Stimulated activated CD4-positive, alpha-beta T cell treated with anti-CD3 and anti-CD28 coated beads, TNF-alpha, amount 100 ng/mL, for 48 hours (primary cell): ENCODE measurements around the gene CNIH3.
"Not testable (repeated sequence)": the region's sequence is repeated elsewhere in the genome, so short reads cannot be mapped to it uniquely, and the experiment has no call there.

Source experiments
- DNase-seq, 3 donors: peaks; one replicate each; pipeline ENCODE4 v3.0.0-alpha.2; 2020; ENCODE audit warnings: low read depth in 3 of 3

The CNIH3 gene

DNA sequence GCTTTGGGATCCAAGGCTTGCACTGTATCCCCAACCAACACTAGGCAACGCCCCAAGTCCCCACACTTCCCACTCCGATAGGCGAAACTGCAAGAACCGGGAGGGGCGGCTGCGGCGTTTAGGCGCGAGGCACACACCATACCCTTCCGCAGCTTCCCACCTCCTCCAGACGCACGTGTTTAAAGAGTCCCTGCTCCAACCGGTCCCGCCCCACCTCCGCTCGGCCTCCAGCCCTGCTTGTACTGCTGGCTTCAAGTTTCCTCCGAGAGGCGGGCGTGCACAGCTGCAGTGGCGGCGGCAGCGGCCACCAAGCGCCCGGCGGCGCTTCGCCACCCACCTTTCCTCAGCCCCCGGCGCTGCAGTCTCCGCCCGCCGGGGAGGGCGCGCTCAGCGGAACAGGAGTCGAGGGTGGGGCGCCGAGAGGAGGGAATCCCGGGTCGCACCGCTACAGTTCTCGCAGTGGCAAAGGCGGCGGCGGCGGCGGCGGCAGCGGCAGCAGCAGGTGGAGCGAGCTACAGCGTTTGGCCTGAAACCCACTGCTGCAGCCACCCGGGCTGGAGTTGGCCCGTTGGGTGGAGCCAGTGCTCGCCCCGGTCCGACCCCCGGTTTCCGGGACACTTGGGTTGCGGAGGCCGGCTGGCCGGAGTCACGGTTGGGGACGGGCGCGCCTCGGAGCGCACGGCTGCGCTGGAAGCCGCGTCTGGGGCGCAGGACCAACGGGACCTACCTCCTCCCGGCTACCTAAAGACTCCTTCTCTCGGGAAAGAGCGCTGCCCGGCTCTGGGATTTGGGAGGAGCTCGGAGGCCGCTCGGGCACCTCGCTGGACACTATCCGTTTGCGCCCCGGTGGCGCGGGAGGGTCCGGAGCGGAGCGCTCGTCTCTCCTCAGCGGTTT is at the start of gene CNIH3:
TSS of gene CNIH3 (plus strand) at position 457 of the 895 bp plus-strand sequence. CDS start 858 bp downstream, outside the sequence.
- peak in 1 of 3 donors; percentile 17 for DNase-seq

GRCh38 chr1:224566492-224566891 is 49.6 kb upstream of the CNIH3 start:
- not testable (repeated sequence) for DNase-seq

DNA sequence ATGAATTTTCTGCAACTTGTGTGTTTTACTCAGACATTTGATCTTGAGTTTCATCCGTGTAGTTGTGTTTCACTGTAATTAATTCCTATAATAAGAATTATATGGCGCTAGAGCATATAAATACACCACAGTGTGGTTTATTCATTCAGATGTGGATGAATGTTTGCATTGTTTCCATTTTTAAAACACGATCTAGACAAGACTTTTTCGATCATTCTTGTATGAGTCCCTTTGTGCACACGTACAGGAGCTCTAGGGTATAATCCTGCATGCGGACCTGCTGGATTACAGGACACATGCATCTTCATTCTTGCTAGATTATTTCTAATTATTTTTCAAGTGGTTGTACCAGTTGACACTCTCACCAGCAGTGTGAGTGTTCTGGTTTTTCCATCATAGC is 46.8 kb upstream of the CNIH3 start:
- no peak for DNase-seq

- not testable (repeated sequence) for DNase-seq
These were observed 44.1 kb upstream of the CNIH3 start for GRCh38 chr1:224571975-224572374.

- DNase-seq = no peak
These were observed 36.6 kb upstream of the CNIH3 start for GRCh38 chr1:224579526-224579925.

DNA sequence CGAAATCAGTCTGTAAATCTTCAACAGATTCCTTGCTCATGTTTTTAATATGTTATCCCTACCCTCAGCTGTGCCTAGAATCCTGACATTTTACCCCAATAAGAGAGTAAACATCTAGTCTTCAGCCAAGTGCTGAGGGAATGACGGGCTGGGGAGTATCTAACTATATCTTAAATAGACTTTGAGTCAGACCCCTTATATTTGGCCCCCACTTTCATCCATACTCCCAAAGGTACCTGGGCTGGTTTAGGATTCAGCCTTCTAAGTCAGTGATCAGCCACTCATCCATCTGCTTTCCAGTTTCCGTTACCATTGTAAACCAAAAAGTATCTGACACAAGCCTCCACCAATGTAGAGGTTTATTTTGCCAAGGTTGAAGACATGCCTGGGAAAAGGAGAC is 36.1 kb upstream of the CNIH3 start:
- DNase-seq = no peak

- DNase-seq = no peak
These were observed 34.1 kb upstream of the CNIH3 start for GRCh38 chr1:224582041-224582440.

DNA sequence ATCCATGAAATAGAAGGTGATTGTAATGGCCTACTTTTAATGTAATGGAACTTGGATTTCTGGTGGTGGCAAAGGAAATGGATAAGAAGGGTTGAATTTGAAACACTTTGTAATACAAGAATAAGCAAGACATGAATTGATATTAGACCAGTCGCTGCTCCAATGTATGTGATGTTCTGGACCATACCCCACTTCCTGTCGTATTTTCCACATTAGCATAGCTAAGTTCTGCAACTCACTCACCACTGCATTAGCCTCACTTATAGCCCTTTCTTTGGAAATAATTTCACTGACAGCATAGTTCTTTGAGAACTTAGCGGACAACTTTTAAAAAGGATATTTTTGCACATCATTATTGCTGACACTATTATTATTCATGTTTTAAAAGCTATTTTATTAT is 32.3 kb upstream of the CNIH3 start:
- DNase-seq = no peak

DNA sequence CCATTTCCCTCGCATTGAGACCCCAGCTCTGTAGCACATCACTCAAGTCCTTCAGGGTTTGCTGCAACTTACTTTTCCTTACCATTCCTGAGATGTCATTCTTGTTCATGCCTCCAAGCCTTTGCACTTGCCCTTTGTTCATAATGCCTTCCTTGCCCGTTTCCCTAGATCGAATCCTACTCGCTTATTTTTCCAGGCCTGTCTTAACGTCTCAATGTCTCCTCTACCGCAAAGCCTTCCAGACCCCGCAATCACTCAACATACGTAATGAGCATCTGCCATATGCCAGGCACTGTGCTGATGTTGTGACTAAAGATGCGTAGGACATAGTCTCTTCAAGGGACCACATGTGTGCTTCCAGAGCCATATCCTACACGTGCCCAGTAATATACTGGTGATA is 31.1 kb upstream of the CNIH3 start:
- DNase-seq = no peak

- no peak for DNase-seq
These were observed 29.1 kb upstream of the CNIH3 start for GRCh38 chr1:224587051-224587450.

DNA sequence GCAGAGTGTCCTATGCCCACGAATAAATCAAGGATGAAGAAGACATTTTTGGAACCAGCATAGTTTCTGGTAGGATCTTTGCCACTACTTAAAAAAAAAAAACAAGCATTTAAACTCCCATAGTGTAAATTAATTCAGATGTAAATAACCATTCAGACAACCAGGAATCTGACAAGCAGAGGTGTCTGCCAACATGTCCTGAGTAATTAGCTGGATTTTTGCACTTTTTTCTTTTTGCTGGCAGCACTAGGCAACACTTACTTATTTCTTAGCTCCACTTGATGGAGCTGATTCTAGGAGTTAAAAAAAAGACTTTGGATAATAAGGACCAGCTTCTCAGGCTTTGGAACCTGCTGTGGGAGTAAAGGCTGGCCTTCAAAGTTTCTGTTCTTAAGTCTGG is 27.6 kb upstream of the CNIH3 start:
- DNase-seq = no peak

- no peak for DNase-seq
These were observed 27.1 kb upstream of the CNIH3 start for GRCh38 chr1:224589006-224589405.

DNA sequence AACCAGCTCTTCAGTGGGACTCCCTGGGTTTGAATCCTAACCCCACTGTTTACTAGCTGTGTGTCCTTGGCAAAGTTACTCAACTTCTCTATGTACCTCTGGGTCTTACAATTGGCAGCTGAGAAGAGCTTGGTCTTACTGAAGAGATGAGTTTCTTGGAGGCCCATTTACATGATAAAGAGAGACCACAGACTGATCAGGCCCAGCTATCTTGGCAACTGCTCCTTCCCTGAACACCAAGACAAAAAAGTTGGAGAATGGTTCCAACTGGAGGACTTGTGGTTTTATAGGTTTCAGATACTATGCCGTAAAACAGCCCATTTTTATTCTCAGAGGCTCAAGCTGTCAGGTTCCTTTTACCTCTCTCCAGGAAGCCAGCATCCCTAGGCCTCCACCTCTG is 24.8 kb upstream of the CNIH3 start:
- no peak for DNase-seq

- DNase-seq = no peak
These were observed 23.2 kb upstream of the CNIH3 start for GRCh38 chr1:224592636-224593582.

DNA sequence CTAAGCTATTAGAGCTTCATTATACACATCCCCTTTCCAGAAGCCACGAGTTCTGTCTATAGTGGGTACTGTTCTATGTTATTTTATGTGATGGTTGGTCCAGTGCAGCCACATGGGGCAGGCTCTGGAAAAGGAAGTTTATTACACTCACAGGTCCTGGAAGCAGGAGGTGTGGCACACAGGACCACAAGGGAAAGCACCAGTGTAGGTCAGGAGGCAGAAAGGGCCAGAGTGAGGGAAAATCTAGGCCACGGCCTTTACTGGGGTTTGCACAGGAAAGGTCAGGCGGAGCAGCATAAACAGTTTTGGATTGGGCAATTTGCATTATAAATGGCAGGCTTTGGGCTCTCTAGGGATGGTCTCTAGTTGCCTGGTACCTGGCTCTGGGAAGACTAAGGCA is 21.8 kb upstream of the CNIH3 start:
- no peak for DNase-seq

DNA sequence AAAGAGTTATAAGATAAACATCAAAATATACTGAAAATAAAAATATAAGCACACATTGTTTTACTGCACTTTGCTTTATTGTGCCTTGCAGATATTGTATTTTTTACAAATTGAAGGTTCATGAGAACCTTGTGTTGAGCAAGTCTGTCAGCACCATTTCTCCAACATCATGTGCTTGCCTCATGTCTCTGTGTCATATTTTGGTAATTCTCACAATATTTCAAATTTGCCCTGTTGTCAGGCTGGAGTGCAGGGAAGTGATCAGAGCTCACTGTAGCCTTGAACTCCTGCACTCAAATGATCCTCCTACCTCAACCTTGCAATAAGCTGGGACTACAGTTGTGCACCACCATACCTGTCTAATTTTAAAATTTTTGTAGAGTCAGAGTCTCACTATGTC is 21.3 kb upstream of the CNIH3 start:
- no peak for DNase-seq

GRCh38 chr1:224605482-224606181 is 10.5 kb upstream of the CNIH3 start:
- no peak for DNase-seq

DNA sequence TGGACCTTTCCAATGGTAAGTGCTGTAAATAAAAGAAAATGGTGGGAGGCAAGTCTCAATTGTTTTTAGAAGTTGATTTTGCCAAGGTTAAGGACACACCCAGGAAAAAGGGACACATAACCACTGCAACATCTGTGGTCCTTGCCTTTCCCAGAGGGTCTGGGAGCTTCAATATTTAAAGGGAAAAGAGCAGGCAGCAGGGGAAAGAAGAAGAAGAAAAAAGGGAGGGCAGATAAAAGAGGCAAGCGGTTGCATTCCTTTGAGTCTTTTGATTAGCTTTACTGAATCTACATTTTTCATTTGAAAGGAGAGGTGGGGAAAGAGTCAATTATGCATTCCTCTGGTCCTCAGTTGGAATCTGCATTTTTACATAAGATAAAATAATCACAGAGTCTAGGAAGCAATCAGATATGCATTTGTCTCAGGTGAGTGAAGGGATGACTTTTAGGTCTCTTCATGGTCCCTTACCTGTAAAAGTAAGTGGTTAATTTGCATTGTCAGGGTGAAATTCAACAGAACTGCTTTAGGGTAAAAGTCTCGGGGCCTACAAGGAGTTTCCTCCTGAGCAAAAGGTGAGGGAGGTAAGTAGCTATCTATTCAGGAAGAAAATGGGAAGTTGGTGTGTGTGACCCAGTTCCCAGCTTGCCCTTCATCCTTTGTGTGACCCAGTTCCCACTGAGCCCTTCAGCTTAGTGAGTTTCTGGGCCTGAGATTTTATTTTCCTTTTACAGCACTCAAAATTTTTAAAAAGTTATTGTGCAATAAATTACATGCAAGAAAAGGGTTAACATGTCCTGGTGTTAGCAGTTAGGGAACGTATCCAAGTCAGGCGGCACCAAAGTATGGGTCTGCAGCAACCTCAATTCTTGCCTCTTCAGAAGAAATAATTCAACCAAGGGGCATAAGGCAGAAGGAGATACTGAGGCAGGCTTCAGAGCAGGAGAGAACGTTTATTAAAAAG is 8.6 kb upstream of the CNIH3 start:
- DNase-seq = no peak

- DNase-seq = no peak
These were observed 6.8 kb upstream of the CNIH3 start for GRCh38 chr1:224609333-224609732.

DNA sequence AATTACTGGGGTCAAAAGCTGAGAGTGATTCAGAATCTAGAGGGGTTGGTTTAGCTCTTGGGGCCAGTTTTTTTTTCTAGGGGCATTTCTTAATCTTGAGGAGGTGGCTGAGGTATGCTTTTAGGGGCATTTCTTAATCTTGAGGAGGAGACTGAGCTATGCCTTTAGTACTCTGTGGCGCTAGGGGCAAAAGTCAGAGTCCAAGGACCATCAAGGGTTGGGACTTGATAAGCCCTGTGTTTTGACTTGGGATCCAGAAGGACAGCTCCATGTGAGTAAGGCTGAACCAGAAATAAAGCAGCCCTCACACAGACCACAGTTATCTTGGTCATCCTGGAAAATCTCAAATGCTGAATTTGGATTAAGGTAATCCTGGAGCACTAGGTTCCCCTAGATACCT is 3.9 kb upstream of the CNIH3 start:
- DNase-seq = no peak

DNA sequence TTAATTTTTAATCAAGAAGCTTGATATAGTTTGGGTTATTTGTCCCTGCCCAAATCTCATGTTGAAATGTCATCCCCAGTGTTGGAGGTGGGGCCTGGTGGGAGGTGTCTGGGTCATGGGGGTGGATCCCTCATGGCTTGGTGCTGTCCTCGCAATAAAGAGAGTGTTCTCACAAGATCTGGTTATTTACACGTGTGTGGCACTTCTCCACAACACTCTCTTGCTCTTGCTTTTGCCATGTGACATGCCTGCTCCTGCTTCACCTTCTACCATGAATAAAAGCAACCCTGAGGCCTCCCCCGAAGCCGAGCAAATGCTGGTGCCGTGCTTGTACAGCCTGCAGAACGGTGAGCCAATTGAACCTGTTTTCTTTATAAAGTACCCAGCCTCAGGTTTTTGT is 2.6 kb upstream of the CNIH3 start:
- no peak for DNase-seq
